GM12864 (cell line): Measurements from ENCODE around the gene THOC6.

ENCODE experiments used
- DNase-seq: peaks from one replicate; pipeline ENCODE4 v3.0.0-alpha.2; 2011; ENCODE audit warnings: low read depth
- H3K4me3 ChIP-seq: 2 replicates; pipeline ENCODE4 v1.5.1; 2011; ENCODE audit warnings: mild to moderate bottlenecking, low read depth, low read length, control low read depth
- CTCF ChIP-seq: IDR thresholded peaks from 2 replicates; pipeline ENCODE4 v1.5.1; 2011; ENCODE audit warnings: low read depth, mild to moderate bottlenecking, moderate library complexity, low read length, control low read depth, inconsistent platforms; ENCODE audit errors: missing control alignments

Gene THOC6

GRCh38 chr16:3056336-3057180, 32.7 kb downstream of the THOC6 start:
- DNase-seq: no peak
- no peak for TF ChIP-seq CTCF
- H3K4me3 ChIP-seq: no peak overlapping the region

GRCh38 chr16:3057181-3058138, 33.6 kb downstream of the THOC6 start:
- DNase-seq: no peak
- no peak for TF ChIP-seq CTCF
- peak overlapping the region; percentile 87; the same call in 1 of the 2 replicates for H3K4me3 ChIP-seq

GRCh38 chr16:3058139-3059030, 34.5 kb downstream of the THOC6 start:
- peak; percentile 56 for TF ChIP-seq CTCF
- H3K4me3 ChIP-seq: peak overlapping the region; percentile 87
- DNase-seq: no peak

GRCh38 chr16:3059041-3059722, 35.3 kb downstream of the THOC6 start:
- DNase-seq: no peak
- H3K4me3 ChIP-seq: peak overlapping the region; percentile 87

GRCh38 chr16:3059723-3060242, 35.9 kb downstream of the THOC6 start:
- DNase-seq: no peak
- peak overlapping the region; percentile 87 for H3K4me3 ChIP-seq
- TF ChIP-seq CTCF: no peak

More at GRCh38 chr16:3059041-3059722, 35.3 kb downstream of the THOC6 start:
- peak; percentile 80 for TF ChIP-seq CTCF
